HG03097 (cell line): Measurements from ENCODE around the gene PPP5C.
"Not testable (repeated sequence)": the region's sequence is repeated elsewhere in the genome, so short reads cannot be mapped to it uniquely, and the experiment has no call there.

ENCODE experiments used
- ATAC-seq: cut with Tn5 transposase; IDR thresholded peaks from one replicate; pipeline ENCODE4 v1.9.1; 2021; ENCODE audit not compliant: unreplicated experiment, low FRiP score

The PPP5C gene

GRCh38 chr19:46361915-46362314, 15.0 kb downstream of the PPP5C start:
- ATAC-seq: no peak

GRCh38 chr19:46364359-46364758, 17.5 kb downstream of the PPP5C start:
- no peak for ATAC-seq

- no peak for ATAC-seq
Observed at GRCh38 chr19:46365561-46365960, 18.7 kb downstream of the PPP5C start.

GRCh38 chr19:46366620-46367292, 19.9 kb downstream of the PPP5C start:
- ATAC-seq: no peak

- ATAC-seq: no peak
Observed at GRCh38 chr19:46367426-46367825, 20.5 kb downstream of the PPP5C start.

GRCh38 chr19:46368116-46368515, 21.2 kb downstream of the PPP5C start:
- no peak for ATAC-seq

GRCh38 chr19:46369817-46370216, 22.9 kb downstream of the PPP5C start:
- ATAC-seq: no peak

GRCh38 chr19:46371371-46371901, 24.5 kb downstream of the PPP5C start:
- ATAC-seq: no peak

- ATAC-seq: no peak
Observed at GRCh38 chr19:46372901-46373490, 26.1 kb downstream of the PPP5C start.

- no peak for ATAC-seq
Observed at GRCh38 chr19:46373491-46374359, 26.8 kb downstream of the PPP5C start.

- no peak for ATAC-seq
Observed at GRCh38 chr19:46374536-46375475, 27.9 kb downstream of the PPP5C start.

GRCh38 chr19:46375476-46376067, 28.7 kb downstream of the PPP5C start:
- not testable (repeated sequence) for ATAC-seq

- ATAC-seq: no peak
Observed at GRCh38 chr19:46376241-46377153, 29.6 kb downstream of the PPP5C start.

- ATAC-seq: no peak
Observed at GRCh38 chr19:46378268-46378667, 31.4 kb downstream of the PPP5C start.

- ATAC-seq: no peak
Observed at GRCh38 chr19:46380690-46381089, 33.8 kb downstream of the PPP5C start.

- ATAC-seq: no peak
Observed at GRCh38 chr19:46381346-46381745, 34.5 kb downstream of the PPP5C start.

- no peak for ATAC-seq
Observed at GRCh38 chr19:46381756-46382345, 35.0 kb downstream of the PPP5C start.

GRCh38 chr19:46383171-46383815, 36.4 kb downstream of the PPP5C start:
- ATAC-seq: no peak
